ENCODE measurements around the gene TMIGD3.

The TMIGD3 gene

DNA sequence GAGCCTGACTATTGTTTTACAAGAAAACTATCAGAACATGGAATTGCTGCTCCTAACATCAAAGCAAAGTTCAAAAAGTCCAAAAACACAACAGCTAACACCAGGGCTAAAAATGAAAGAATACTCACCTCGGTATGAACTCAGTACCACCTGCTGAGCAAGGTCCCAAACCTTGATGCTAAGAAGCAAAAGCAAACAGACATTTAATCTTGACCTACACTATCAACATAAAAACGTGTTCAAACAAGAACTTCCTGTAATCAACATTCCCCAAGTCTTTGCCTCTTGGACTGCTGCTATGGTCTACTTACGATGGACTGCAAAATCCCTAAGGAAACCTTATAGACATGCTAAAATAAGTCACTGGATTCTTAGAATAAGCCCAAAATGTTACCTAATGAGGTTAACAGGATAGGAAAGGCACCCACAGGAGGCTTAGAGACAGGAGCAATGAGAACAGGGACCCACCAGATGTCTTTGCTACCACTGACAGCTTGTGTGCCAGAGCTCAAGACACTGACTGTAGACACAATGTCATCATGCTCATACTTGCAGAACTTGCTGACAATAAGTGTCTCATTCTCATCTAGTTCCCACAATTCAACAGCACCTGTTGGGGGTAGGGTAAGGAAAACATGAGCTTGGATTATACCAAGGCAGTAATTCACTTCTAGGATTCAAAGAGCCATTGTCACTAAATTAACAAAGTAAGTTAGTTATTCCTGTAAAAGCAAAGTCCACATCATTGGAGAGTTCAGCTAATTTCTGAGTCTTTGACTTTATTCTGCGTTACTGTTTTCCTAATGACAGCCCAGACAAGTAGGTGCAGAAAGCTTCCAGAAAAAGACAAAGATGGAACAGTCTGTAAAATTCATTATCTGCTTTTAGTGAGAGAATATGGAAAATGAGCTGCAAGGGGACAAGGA, 56.2 kb downstream of the TMIGD3 start:
- DNase-seq, result no peak

DNA sequence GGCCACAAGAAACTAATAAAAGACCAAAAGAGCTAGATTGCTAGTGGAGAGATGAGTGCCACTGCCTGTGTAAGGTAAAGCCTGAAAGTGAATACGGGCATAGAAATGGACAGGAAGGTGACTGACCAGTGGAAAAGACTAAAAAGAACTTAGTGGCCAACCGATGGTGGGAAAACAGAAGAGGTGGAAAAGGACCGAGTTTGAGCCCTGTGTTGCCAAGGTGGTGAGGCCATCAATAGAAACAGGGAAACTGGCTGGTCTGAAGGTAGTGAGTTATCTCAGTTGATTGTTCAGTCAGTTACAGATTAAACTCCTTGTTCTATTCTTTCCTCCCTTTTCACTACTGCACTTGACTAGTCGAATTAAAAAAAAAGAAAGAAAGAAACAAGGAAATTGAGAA, 56.9 kb downstream of the TMIGD3 start:
- DNase-seq, result no peak

GRCh38 chr1:111444031-111444430, 59.4 kb downstream of the TMIGD3 start:
- no peak for DNase-seq

DNA sequence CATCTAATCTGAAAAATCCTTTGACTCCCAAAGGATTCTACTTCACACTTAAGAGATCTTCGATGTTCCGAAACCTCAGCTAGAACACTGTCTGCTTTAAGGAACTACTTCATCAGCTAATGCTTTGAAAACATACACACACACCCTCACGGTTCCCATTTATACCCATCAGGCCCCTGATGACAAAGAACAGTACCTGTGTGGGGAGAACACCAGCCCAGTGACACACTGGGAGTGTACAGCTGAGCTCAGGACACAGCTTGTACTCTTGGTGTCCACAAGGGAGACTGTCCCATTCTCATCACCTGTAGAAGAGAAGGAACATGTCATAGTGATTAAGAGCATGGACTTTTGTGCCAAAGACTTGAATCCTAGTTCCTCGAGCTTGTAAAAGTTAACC, 61.0 kb downstream of the TMIGD3 start:
- DNase-seq, result no peak

DNA sequence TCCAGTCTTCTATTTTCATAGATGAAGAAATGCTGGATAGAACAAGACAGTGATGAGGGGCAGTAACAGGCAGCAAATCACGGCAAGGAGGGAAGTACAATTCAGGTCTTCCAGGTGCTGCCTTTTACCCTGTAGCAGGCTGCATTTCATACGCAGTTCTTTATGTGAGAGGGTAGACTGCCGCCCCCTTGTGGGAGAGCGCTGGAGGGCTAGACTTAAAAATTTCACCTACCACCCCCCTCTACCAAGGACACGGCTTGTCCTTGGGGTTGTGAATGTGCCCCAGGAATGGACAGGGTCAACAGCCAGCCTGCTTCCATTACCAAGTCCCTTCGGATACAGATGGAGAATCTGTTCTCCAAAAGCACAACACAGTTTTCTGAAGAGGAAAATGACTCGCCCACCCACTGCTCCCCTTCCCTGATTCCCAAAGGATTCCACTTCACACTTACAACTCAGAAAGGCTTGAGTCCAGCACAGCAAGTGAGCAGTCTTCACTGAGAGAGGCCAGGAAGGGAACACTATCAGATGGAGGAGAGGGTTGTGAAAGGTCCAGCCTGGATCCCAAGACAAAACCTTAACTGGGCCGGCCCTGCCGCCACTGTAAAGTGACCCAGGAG, 61.8 kb downstream of the TMIGD3 start:
- peak in 1 of 2 experiments; percentile 16 for DNase-seq

DNA sequence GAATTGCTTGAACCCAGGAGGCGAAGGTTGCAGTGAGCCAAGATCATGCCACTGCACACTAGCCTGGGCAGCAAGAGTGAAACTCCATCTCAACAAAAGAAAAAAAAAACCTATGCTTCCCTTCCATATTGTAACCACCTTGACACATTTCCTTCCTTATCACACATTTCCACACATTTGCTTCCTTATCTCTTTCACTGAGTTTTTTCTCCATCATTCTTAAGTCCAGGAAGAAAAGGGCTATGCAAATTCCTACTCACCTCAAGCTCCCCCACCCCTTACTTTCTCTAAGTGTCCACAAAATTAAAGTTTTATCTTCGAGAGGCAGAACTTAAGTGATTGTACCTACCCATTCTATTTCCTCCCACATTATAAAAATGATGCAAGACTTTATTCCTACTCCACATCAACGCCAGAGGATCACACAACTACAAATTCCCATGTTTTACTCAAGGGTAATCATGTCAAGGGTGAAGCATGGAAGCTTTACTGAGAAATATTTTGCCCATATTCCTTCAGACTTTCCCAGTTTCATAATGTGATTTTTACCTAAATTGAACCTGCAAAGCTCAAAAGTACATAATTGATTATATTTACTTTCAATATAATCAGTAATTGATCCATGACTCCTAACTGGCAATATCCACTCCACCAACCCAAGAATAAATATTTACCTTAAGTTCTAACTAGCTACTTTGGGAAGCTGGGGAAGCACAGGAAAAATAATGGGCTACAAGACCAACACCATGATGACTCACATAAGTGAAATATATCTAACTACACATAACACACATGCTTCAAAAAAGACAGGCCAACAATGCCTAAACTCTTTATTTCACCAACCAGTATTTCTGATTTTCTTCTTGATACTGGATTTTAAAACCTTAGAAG, 63.7 kb downstream of the TMIGD3 start:
- no peak for DNase-seq

- DNase-seq, result no peak
These were observed 66.7 kb downstream of the TMIGD3 start for GRCh38 chr1:111436726-111437125.

Data from NCI-H1930 (cell line).